Testis (tissue), 2 donors: ENCODE measurements around the gene TGIF1.

Experiments used
- POLR2A ChIP-seq: fragments of 450-650 bp; IDR thresholded peaks from one replicate; pipeline ENCODE4 v1.6.1; 2017; ENCODE audit warnings: antibody characterized with exemption, mild to moderate bottlenecking, moderate library complexity
- TF ChIP-seq, protein P1 (sequence below), 3 experiments: fragments of 450-650 bp in 2 of 3; fragments of 200-600 bp in 1 of 3; sonication (generic) in 1 of 3; IDR thresholded peaks; one replicate each; pipeline ENCODE4 v1.5.1; 2016 to 2019; ENCODE audit warnings: antibody characterized with exemption in 3 of 3, mild to moderate bottlenecking in 2 of 3, moderate library complexity in 1 of 3

DNA sequence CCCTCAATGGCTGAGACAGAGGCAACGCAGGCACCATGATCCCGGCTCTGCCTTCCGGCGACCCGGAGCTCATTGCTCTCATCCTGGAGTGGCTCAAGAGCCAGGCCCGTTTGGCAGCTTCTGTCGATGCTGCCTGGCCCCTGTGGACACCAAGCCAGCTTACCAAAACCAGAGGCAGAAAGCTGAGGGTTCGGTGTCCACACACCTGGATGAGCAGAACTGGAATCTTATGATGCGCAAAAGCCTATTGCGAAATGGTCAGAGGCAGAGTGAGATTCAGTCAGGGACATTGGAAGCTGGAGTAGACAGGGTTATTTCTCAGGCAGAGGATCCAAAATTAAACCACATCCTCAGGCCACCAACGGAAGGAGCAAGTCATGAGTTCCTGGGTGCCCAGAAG is 34.9 kb upstream of the TGIF1 start:
- TF ChIP-seq, protein P1, sequence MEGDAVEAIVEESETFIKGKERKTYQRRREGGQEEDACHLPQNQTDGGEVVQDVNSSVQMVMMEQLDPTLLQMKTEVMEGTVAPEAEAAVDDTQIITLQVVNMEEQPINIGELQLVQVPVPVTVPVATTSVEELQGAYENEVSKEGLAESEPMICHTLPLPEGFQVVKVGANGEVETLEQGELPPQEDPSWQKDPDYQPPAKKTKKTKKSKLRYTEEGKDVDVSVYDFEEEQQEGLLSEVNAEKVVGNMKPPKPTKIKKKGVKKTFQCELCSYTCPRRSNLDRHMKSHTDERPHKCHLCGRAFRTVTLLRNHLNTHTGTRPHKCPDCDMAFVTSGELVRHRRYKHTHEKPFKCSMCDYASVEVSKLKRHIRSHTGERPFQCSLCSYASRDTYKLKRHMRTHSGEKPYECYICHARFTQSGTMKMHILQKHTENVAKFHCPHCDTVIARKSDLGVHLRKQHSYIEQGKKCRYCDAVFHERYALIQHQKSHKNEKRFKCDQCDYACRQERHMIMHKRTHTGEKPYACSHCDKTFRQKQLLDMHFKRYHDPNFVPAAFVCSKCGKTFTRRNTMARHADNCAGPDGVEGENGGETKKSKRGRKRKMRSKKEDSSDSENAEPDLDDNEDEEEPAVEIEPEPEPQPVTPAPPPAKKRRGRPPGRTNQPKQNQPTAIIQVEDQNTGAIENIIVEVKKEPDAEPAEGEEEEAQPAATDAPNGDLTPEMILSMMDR (IDR thresholded peaks at IDR 0.05) = no peak
- no peak for TF ChIP-seq POLR2A
